HG03457 (cell line): Measurements from ENCODE around the gene JAKMIP1.
"Not testable (repeated sequence)": the region's sequence is repeated elsewhere in the genome, so short reads cannot be mapped to it uniquely, and the experiment has no call there.

Experiments used
- ATAC-seq: cut with Tn5 transposase; IDR thresholded peaks from one replicate; pipeline ENCODE4 v1.9.1; 2021; ENCODE audit warnings: moderate number of reproducible peaks; ENCODE audit not compliant: unreplicated experiment

JAKMIP1 gene

GRCh38 chr4:5999356-5999755 lies 201.0 kb downstream of the JAKMIP1 start:
- no peak for ATAC-seq

GRCh38 chr4:5998333-5998936 lies 201.9 kb downstream of the JAKMIP1 start:
- ATAC-seq = no peak

DNA sequence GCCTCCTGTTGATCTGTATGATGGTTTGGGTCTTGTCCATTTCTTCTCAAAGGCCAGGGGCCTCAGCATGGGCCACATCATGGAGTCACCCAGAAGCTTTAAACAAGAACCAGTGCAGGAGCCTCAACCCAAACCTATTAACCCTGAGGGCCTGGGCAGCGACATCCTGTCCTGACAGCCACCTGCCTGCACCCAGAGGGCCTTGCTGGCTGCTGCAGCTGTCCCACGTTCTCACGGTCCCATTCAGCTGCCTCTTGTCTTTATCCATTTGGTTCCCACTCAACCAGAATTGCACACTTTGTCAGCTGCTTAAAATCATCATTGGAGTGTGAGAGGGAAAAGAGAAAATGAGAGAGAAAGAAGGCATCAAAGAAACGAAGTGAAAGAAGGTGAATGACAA lies 203.7 kb downstream of the JAKMIP1 start:
- ATAC-seq = no peak

DNA sequence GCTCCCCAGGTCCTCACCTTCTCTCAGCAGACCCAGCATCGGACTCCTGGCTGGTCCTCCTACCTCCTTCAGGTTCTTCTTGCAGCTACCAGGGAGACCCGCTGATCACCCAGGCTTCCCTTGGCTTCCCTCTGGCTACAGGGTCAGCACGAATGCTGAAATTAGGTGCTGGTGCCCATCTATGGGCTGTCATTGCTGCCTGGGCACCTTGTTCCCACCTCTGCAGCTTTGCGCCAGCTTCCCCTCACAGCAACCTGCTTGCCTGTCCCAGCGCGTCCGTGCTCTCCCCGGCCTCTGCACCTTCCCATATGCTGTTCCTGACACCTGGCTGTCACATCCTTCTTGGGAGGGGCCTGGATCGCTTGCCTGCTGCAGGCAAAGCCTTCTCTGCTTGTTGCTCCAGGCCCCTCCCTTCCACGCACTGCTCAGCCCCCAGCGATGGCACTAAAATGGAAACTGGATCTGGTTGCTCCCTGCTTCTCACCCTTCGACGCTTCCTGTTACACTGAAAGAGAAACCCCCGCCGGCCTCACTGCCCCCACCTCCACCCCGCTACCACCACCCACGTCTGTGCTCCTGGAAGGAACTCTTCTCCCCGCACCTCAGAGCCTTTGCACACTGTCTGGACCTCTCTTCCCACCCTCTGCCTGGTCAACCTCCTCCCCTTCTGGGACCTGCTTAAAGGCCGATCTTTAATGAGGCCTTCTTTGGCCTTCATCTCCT lies 204.3 kb downstream of the JAKMIP1 start:
- ATAC-seq = no peak

DNA sequence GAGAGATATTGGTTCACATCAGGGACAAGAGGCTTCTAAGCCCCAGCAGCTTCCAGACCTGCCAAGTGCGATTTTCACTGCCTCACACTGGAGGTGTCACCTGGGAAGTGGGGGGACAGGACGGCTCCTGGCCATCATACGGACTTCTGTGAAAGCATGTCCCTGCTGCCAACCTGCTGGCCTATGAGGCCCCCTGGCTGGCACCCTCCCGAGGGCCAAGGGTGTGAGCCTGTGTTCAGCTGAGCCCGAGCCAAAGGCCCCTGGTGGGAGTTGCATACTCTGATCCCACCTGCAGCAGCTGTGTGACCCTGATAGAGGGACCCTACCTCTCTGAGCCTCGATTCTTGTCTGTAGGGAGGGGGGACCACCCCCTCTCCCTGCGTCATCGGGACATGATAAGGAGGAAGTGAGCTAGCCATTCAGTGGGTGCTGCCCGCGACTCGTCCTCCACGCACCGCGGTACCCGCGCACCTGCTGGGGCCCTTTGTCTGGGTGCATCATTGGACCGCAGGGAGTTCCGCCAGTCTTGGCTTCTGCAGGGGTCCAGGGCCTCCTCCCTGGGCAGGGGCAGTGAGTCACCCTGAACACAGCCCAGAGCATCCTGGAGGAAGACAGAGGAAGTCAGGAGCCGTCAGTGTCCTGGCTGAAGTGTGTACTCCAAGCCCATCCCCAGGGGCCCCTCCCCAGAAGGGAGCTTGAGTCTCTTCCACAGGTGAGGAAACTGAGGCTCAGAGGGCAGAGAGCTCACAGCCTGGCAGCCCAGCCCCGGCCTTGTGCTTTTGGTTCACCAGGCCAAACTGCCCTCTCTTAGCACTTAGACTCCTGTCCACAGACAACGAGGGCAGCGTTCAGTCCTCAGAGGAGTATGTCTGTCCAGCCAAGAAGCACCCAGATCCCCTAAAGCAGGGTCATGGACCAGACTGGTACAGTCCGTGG lies 206.2 kb downstream of the JAKMIP1 start:
- ATAC-seq = no peak

DNA sequence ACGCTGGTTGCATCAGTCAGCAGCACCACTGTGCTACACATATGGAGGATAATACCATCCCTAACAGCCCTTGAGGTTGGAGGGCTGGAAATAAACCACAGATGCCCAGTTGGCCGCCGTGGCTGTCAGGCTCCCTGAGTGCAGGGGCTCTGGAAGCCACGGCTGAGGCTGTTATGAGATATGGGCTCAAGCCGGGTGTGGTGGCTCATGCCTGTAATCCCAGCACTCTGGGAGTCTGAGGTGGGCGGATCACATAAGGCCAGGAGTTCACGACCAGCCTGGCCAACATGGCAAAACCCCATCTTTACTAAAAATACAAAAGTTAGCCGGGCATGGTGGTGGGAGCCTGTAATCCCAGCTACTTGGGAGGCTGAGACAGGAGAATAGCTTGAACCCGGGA lies 207.0 kb downstream of the JAKMIP1 start:
- not testable (repeated sequence) for ATAC-seq

GRCh38 chr4:5992828-5993321 lies 207.5 kb downstream of the JAKMIP1 start:
- no peak for ATAC-seq

- ATAC-seq = no peak
Measured at GRCh38 chr4:5992171-5992827, 208.1 kb downstream of the JAKMIP1 start.

DNA sequence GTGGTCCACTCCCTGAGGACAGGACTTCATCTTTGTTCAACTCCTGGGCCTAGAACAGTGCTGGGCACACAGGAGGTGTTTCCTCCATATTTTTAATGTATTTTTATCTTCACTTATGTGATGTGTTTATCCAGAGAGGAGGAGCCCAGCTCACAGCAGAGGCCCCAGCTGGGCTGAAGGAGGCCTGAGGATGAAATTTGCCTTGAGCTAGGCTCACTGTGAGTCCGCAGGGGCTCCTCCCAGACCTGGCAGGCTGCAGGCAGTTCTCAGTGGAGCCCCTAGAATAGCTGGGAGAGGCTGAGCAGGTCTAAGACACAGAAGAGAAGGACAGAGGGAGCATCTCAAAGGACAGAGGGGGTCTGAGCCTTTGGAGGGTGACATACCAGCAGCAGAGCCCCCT lies 208.9 kb downstream of the JAKMIP1 start:
- ATAC-seq = no peak

DNA sequence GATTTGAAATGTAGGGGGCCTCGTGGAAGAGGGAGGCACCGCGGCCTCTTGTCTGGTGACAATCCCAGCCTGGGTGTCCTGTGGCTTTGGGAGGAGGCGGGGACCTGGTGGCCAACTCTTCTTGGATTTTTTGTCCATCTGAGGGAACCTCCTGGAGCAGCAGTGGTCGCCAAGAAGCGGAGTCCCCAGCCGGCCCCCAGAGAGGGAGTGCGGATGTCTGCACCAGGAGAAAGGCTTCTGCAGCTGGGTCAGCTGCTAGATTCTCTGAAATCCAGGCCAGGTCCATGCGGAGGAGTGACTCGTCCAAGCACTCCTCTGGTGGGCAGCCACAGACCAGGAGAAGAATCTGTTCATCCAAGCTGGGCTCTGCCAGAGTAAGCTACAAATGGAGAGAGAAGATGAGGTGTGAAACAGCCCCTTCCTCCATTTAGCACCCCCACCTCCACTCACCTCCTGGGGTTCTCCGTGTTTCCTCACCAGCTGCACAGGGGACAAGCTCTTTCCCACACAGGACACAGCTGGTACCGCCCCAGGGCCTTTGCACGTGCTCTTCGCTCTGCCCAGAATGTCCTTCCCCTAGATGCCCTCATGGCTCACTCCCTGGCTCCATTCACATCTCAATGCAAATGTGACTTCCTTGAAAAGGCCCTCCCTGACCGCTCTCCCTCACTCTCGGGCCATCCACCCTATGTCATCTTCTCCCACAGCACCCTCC lies 209.7 kb downstream of the JAKMIP1 start:
- ATAC-seq = no peak

GRCh38 chr4:5989236-5990225 lies 210.8 kb downstream of the JAKMIP1 start:
- no peak for ATAC-seq

GRCh38 chr4:5988086-5988845 lies 212.1 kb downstream of the JAKMIP1 start:
- no peak for ATAC-seq

DNA sequence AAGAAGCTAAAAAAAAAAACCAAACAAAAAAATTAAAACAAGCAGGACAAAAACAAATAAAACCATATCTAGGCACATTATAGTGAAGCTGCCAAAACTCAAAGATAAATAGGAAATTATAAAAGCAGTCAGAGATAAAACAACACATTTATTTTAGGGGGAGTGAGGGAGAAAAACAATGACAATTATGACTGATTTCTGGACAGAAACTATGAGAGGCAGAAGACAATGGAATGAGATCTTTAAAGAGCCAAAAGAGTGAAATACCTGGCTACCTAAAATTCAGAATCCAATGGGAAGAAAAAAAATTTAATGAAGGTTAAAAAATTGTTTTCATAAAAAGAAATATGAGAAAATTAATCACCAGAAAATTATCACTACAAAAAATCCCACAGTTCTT lies 215.5 kb downstream of the JAKMIP1 start:
- no peak for ATAC-seq

GRCh38 chr4:5982156-5982973 lies 218.0 kb downstream of the JAKMIP1 start:
- ATAC-seq = no peak

GRCh38 chr4:5980436-5981155 lies 219.8 kb downstream of the JAKMIP1 start:
- no peak for ATAC-seq

DNA sequence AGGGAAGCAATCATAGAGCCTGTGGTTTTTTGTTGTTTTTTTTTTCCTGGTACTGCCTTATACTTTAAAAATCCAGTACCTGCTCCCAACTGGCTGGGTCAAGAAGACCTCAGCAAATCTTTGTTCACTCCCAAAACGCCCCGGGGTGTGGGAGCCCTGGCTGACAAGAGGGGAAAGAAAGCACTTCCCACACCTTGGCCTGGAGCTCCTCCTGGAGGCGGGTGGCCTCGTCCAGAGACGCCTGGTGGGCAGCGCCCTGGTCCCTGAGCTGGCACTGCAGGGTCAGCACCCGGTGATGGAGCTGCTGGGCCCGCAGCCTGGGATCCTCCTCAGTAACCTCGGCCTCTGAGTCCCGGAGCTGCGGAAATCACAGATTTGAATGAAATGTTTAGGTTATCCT lies 220.4 kb downstream of the JAKMIP1 start:
- ATAC-seq = no peak

DNA sequence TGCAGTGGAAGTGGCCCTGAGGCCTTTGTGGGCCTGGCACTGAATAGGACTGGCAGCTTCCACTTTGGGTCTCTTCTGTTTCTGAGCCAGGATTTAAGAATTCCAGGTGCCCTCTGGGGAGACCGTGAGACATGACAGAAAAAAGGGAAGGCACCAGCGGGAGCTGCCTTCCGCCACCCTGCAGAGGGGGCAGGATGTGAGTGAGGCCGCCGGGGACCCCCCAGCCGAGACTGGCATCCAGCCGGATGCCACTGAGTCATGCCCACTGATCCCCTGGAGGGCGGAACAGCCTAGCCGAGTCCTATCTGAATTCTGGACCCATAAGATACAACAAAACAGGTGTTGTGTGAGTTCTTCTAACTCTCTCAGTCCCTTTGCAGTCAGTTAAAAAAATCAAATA lies 223.4 kb downstream of the JAKMIP1 start:
- no peak for ATAC-seq
